GM12878 (cell line): ENCODE measurements around the gene PDXDC1.
"Not testable (repeated sequence)": the region's sequence is repeated elsewhere in the genome, so short reads cannot be mapped to it uniquely, and the experiment has no call there.

Experiments
- ASH2L ChIP-seq: fragments of 300-600, 200-600 bp; sonication (generic); IDR thresholded peaks from 2 replicates; pipeline ENCODE4 v1.6.1; 2017; ENCODE audit warnings: low read depth, mild to moderate bottlenecking, borderline replicate concordance
- EP300 ChIP-seq, 2 experiments: fragments of 150-350 bp in 1 of 2; IDR thresholded peaks; 2 replicates each; pipeline ENCODE4 v1.6.1; 2011 to 2012; ENCODE audit warnings: low read depth in 2 of 2, low read length in 2 of 2, borderline replicate concordance in 1 of 2, improper control_type of control experiment in 1 of 2, inconsistent platforms in 1 of 2; ENCODE audit not compliant: control insufficient read depth in 1 of 2
- NFYB ChIP-seq: IDR thresholded peaks from 2 replicates; pipeline ENCODE4 v1.6.1; 2011; ENCODE audit warnings: low read depth, mild to moderate bottlenecking, low read length, improper control_type of control experiment, moderate library complexity; ENCODE audit not compliant: insufficient read depth
- NR2C1 ChIP-seq: fragments of 450-650 bp; IDR thresholded peaks from 2 replicates; pipeline ENCODE4 v1.6.1; 2017; ENCODE audit warnings: antibody characterized with exemption, mild to moderate bottlenecking, moderate library complexity
- POLR2AphosphoS2 ChIP-seq: IDR thresholded peaks from 2 replicates; pipeline ENCODE4 v1.6.1; 2011; ENCODE audit warnings: low read depth, mild to moderate bottlenecking, low read length, improper control_type of control experiment, moderate library complexity
- TF ChIP-seq, protein P1 (sequence below): IDR thresholded peaks from 2 replicates; pipeline ENCODE4 v1.6.1; 2011; ENCODE audit warnings: low read depth, mild to moderate bottlenecking, low read length, moderate library complexity, borderline replicate concordance; ENCODE audit errors: extremely low read depth
- TF ChIP-seq, protein P2 (sequence below), 3 experiments: IDR thresholded peaks in 2 of 3; conservative IDR thresholded peaks in 1 of 3; 2 replicates each; pipeline ENCODE4 v1.5.1; 2011; ENCODE audit warnings: low read depth in 3 of 3, low read length in 3 of 3, mild to moderate bottlenecking in 3 of 3, control low read depth in 2 of 3, moderate library complexity in 2 of 3, inconsistent platforms in 1 of 3, mixed read lengths in 1 of 3; ENCODE audit not compliant: control insufficient read depth in 2 of 3, insufficient read depth in 1 of 3; ENCODE audit errors: extremely low read depth in 1 of 3

DNA sequence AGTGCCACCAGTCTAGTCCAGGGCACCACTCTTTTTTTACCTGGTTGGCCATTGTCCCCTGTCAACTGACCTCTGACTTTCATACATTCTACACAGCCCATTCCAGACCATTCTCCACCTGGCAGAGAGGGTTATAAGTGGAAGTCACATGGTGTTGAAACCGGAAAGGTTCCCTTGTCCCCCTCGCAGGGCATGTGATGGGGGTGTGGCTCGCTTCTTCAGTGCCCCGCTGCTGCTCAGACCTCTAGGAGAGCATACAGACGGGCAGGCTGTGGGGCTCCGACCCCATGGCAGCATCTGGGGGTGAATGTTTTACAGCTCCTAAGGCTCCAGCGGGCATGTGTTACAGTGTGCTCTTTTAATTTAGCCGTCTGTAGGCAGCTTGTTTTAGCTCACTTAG is 52.2 kb downstream of the PDXDC1 start:
- TF ChIP-seq, protein P1, sequence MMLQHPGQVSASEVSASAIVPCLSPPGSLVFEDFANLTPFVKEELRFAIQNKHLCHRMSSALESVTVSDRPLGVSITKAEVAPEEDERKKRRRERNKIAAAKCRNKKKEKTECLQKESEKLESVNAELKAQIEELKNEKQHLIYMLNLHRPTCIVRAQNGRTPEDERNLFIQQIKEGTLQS = not testable (repeated sequence)
- TF ChIP-seq, protein P2, sequence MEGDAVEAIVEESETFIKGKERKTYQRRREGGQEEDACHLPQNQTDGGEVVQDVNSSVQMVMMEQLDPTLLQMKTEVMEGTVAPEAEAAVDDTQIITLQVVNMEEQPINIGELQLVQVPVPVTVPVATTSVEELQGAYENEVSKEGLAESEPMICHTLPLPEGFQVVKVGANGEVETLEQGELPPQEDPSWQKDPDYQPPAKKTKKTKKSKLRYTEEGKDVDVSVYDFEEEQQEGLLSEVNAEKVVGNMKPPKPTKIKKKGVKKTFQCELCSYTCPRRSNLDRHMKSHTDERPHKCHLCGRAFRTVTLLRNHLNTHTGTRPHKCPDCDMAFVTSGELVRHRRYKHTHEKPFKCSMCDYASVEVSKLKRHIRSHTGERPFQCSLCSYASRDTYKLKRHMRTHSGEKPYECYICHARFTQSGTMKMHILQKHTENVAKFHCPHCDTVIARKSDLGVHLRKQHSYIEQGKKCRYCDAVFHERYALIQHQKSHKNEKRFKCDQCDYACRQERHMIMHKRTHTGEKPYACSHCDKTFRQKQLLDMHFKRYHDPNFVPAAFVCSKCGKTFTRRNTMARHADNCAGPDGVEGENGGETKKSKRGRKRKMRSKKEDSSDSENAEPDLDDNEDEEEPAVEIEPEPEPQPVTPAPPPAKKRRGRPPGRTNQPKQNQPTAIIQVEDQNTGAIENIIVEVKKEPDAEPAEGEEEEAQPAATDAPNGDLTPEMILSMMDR (IDR thresholded peaks at IDR 0.05 in 2 of 3, conservative IDR thresholded peaks at IDR 0.05 in 1 of 3; ENCODE audit: control insufficient read depth in 2 of 3, extremely low read depth in 1 of 3, insufficient read depth in 1 of 3, low read depth in 3 of 3, low read length in 3 of 3) = not testable (repeated sequence)
- not testable (repeated sequence) for TF ChIP-seq NFYB; POLR2AphosphoS2; ASH2L; EP300 (IDR thresholded peaks at IDR 0.05; ENCODE audit: borderline replicate concordance in 1 of 2, control insufficient read depth in 1 of 2, low read depth in 2 of 2, low read length in 2 of 2); NR2C1
